Duodenal mucosa (tissue), 2 donors: ENCODE measurements around the gene PEPD.
A peak's percentile ranks its signal among the peaks of the same experiment; 100 is the strongest.

Experiments
- H3K27ac ChIP-seq: one replicate; pipeline ENCODE4 v1.7.0; 2013; ENCODE audit warnings: low read depth, low read length
- H3K27me3 ChIP-seq, 2 donors: one replicate each; pipeline ENCODE4 v1.7.0; 2013; ENCODE audit warnings: low read length in 2 of 2, control low read depth in 1 of 2; ENCODE audit not compliant: insufficient read depth in 2 of 2, control insufficient read depth in 1 of 2
- H3K36me3 ChIP-seq, 2 donors: one replicate each; pipeline ENCODE4 v1.7.0; 2013; ENCODE audit warnings: low read length in 2 of 2, control low read depth in 1 of 2; ENCODE audit not compliant: insufficient read depth in 2 of 2, control insufficient read depth in 1 of 2
- H3K4me1 ChIP-seq, 2 donors: one replicate each; pipeline ENCODE4 v1.7.0; 2013; ENCODE audit warnings: low read length in 2 of 2, control low read depth in 1 of 2; ENCODE audit not compliant: insufficient read depth in 2 of 2, control insufficient read depth in 1 of 2
- H3K4me3 ChIP-seq, 2 donors: one replicate each; pipeline ENCODE4 v1.7.0; 2013; ENCODE audit warnings: low read length in 2 of 2, low read depth in 1 of 2
- H3K9ac ChIP-seq, 2 donors: one replicate each; pipeline ENCODE4 v1.7.0; 2013; ENCODE audit warnings: low read length in 2 of 2, low read depth in 1 of 2
- H3K9me3 ChIP-seq, 2 donors: one replicate each; pipeline ENCODE4 v1.7.0; 2013; ENCODE audit warnings: low read length in 2 of 2, control low read depth in 1 of 2; ENCODE audit not compliant: control insufficient read depth in 1 of 2

PEPD gene

DNA sequence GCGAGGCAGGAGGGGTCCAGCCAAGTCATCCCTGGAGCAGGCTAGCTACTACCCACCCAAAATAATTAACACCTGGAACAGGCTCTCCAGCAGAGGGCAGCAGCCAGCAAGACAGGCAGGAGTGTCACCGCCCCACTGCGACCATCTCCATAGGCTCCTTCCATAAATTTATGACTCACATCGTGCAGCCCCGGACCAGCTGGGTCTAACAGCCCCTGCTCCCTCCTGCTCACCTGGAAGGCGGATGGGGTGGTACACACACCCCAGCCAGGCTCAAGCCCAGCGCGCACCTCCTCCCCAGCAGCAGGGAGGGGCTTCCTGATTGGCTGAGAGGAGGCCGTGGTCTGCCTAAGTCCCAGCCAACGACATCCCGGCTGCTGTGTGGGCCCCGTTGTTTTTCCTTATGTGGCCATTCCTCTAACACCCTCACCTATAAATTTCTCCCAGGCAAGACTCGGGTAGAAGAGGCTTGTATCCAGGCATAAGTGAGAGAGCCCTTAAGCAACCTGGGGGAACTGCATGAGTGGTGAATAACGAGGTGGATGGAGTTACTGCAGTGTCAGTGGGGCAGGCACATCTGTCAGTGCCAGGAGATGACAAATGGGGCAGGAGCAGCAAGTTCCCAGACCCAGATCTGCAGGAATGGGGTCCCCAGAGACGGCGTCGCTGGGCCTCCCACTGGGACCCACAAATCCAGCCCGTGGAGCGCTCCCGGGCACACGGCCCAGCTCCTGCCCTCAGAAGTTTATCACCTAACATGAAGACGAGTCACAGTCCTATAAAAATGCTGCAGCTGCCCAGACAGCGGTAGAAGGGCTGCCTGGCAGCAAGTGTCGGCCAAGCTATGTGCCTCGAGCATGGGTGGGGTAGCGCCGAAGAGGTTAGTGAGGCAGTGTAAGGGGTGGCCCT is 105.0 kb downstream of the PEPD start:
- peaks cover 3 to 6% of the 10 kb centered on the region in 2 donors for H3K36me3 ChIP-seq
- H3K27me3 ChIP-seq, result no peaks in the 10 kb centered on the region
- no peak overlapping the region for H3K27ac ChIP-seq
- H3K4me1 ChIP-seq, result peaks cover 0 to 7% of the 10 kb centered on the region in 2 donors
- no peaks in the 10 kb centered on the region for H3K9me3 ChIP-seq
- H3K4me3 ChIP-seq, result peak overlapping the region in 1 of 2 donors; percentile 10
- no peak overlapping the region for H3K9ac ChIP-seq

DNA sequence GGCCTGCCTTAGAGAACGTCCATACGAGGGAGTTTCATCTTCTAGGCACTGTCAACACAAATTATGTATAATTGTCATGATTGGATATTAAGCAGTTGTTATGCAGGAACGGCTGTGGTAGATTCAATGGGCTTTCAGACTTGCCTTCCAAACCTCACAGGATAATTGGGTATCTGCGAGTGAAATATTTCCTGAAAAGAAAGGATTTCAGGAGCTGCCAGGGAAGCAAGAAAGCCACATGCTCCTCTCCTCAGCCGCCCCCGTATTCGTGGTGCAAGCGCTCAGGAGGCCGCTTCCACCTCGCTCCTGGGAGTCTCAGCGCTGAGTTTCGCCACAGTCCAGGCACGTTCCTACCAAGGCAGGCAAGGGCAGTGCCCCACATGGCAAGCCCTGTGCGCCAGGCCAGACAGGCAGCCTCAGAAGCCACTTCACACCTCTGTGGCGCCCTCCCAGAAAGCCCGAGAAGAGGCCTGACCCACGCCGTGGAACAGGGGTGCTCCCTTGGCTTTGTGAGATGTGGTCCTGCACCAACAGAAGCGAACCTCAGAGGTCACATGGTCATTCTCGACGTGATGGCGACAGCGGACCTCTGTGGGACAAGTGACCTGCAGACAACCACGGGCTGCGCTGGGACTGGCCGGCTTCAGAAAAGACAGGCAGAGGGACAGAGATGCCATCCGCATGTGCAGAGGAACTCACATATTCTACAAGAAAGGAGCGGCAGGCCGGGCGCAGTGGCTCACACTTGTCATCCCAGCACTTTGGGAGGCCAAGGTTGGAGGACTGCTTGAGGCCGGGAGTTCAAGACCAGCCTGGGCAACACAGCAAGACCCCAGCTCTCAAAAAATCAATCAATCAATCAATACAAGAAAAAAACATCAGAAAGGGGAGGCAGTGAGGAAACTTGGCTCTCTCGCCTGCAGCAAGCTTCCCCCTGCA is 106.7 kb downstream of the PEPD start:
- Histone ChIP-seq H3K9me3 (no peaks in the 10 kb centered on the region), H3K4me3 (no peak overlapping the region), H3K27ac (no peak overlapping the region), H3K36me3 (peaks cover 6 to 14% of the 10 kb centered on the region in 2 donors), H3K4me1 (peaks cover 0 to 7% of the 10 kb centered on the region in 2 donors), H3K27me3 (no peaks in the 10 kb centered on the region), H3K9ac (no peak overlapping the region)

DNA sequence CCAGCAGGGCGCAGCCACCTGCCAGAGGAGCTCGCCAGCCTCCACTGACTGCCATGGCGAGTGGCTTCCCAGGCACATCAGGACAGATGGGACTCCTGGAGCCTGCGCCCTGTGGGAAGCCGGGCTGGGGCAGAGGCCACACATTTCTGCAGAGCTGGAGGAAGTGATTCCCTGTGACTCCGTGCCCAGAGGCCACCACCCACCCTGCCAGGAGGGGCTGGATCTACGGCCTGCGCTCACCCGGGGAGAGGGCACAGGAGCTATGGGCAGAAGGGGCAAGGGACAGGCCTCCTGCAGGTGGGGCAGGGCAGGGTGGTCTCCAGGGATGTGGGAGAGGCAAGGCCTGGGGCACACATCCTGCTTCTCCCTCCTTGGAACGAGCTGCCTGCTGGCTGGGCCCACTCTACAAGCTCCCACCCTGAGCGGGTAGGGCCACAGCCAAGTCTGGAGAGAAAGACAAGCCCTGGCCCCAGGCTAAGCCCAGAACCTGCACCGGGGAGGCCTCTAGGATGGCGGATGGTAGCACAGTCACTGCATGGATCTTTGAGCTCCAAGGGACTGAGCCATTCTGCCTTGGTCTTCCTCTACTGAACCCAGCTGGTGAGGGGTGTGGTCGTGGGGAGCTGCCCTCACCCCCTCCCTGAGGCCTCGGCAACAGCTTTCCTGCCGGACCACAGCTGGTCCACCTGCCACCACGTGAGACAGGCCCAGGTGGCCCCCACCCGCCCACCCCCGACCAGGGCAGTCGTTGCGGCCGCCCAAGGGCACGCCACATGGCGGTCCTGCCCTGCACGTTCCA is 107.5 kb downstream of the PEPD start:
- Histone ChIP-seq H3K9ac (no peak overlapping the region), H3K4me1 (peaks cover 0 to 7% of the 10 kb centered on the region in 2 donors), H3K4me3 (no peak overlapping the region), H3K36me3 (peaks cover 3 to 16% of the 10 kb centered on the region in 2 donors), H3K27me3 (no peaks in the 10 kb centered on the region), H3K9me3 (no peaks in the 10 kb centered on the region), H3K27ac (no peak overlapping the region)

DNA sequence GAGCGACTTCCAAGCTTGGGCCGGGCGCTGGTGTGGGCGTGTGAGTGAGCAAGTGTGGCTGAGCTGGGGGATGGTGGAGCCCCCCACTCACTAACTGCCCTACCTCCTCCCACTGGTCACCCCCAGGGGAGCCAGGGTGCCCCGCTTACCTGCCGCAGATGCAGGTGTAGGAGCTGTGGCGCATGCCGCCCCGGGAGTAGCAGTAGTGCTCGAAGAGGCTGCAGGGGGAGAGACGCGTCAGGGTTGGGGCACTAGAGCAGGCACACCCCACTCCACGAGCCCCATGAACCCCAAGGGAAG is 108.2 kb downstream of the PEPD start:
- no peaks in the 10 kb centered on the region for H3K27me3 ChIP-seq
- H3K9ac ChIP-seq, result no peak overlapping the region
- peaks cover 0 to 7% of the 10 kb centered on the region in 2 donors for H3K4me1 ChIP-seq
- H3K36me3 ChIP-seq, result peaks cover 3 to 16% of the 10 kb centered on the region in 2 donors
- no peak overlapping the region for H3K4me3 ChIP-seq
- H3K27ac ChIP-seq, result no peak overlapping the region
- H3K9me3 ChIP-seq, result no peaks in the 10 kb centered on the region

DNA sequence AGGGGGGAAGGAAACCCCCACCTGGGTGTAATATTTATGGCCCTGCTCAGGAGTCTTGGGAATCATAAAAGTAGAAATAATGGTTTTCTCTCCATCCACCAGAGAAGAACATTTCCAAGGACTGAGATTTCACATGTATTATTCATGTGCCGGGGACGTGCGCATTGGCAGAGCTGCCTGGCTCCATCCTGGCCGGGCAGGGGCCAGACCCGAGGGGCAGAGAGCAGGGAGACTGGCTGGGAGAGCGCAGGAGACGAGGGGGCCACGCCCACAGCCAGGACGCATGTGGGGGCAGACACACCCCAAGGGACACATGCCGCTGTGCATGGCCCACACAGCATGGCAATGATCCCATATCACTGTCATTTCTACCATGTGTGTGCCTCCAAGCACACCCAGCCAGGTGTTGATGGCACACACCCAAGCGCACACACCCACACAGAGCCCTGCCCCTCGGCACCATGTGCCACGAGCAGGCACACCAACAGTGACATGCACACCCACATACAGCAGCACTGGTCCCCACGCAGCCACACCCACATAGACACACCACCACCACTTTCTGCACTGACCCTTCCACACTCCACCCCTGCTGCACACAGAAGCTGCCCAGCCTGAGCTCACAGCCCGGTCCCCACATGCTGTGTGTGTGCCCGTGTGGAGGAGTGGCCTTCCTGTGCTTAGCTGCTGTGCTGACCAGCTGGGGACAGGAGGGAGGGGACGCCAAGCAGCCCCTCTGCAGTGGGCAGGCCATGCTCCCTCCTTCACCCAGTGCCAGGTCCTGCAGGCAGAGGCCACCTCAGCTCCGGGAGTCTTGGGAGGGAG is 108.8 kb downstream of the PEPD start:
- no peak overlapping the region for H3K9ac ChIP-seq
- H3K36me3 ChIP-seq, result peaks cover 3 to 16% of the 10 kb centered on the region in 2 donors
- no peaks in the 10 kb centered on the region for H3K9me3 ChIP-seq
- no peak overlapping the region for H3K27ac ChIP-seq
- H3K4me3 ChIP-seq, result no peak overlapping the region
- H3K4me1 ChIP-seq, result peaks cover 0 to 7% of the 10 kb centered on the region in 2 donors
- H3K27me3 ChIP-seq, result no peaks in the 10 kb centered on the region

DNA sequence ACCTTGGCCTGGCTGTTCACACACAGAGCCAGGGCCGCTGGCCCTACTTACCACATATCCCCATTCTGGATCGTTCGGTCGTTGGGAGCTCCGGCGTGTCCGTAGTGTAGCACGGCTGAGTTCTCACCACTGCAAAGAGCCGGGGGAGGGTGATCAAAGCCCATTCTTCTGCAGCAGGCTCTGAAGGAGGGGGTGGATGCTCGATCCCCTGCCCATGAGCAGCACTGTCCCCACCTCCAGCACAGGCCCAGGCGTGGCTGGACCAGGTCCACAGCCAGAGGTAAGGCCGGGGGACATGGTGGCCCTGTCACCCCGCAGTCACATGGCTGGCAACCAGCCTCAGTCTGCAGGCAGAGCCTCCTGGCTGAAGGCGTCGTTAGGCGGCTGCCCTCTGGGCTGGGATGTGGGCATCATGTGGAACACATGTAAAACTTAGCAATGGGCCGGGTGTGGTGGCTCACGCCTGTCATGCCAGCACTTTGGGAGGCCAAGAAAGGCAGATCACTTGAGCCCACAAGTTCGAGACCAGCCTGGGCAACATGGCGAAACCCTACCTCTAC is 109.9 kb downstream of the PEPD start:
- H3K27me3 ChIP-seq, result no peaks in the 10 kb centered on the region
- H3K9ac ChIP-seq, result no peak overlapping the region
- H3K27ac ChIP-seq, result no peak overlapping the region
- no peaks in the 10 kb centered on the region for H3K9me3 ChIP-seq
- H3K36me3 ChIP-seq, result peaks cover 3 to 16% of the 10 kb centered on the region in 2 donors
- peaks cover 0 to 8% of the 10 kb centered on the region in 2 donors for H3K4me1 ChIP-seq
- H3K4me3 ChIP-seq, result no peak overlapping the region

DNA sequence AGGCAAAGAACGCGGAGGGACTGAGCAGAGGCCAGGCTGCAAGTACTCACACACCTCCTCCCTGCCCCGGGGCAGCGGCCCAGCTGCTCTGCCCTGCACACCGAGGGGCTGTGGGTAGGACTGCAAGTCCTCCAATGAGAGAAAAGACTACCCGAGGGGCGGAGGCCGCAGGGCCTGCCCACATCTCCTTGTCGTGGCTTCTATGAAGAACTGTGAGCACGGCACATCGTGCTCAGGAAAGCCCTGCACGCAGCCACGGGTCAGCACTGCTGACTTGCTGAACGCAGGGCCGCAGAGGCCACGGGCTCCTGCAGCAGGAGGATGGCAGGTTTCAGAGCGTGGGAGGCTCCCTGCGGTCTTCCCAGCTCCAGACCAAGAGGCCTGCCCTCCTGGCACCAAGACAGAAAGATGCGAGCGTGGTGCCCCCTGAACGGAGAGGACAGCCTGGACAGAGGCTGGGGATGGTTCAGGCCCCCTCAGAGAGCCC is 110.6 kb downstream of the PEPD start:
- H3K9ac ChIP-seq, result no peak overlapping the region
- H3K4me3 ChIP-seq, result no peak overlapping the region
- H3K27me3 ChIP-seq, result no peaks in the 10 kb centered on the region
- no peak overlapping the region for H3K27ac ChIP-seq
- H3K4me1 ChIP-seq, result peaks cover 0 to 12% of the 10 kb centered on the region in 2 donors
- H3K9me3 ChIP-seq, result no peaks in the 10 kb centered on the region
- peaks cover 3 to 16% of the 10 kb centered on the region in 2 donors for H3K36me3 ChIP-seq

DNA sequence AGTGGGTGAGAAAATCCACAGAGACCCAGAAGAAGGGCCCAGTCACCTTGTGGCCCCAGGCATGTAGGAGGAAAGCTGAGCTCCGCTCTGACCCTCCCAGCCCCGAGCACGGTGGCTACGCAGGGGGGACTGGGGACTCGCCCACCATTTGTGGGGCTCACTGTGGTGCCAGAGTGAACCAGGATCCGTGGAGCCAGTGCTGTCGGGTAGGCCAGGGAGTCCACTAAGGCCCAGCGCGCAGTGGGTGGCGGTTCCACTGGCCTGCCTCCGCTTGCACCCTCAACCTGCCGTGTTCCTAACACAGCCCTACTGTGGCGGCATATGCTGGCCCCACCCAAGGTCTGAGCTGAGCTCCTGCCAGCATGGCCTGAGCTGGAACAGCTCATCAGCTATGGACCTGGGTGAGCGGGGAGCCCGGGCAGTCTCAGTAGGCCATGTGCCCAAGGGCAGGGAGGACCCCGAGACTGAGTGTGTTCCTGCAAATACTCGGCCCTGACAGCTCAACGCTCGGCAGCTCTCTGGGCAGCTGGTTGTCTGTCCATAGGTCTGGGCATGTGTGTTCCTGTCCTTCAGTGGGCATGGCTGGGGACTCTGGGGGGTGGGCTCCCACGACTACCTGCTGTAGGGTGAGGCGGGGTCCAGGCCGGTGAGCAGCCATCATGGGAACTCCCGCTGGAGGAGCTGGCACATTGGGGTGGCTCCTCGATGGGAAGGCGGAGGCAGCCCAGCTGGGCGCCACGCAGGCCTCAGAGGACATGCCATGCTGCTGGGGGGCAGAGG is 111.5 kb downstream of the PEPD start:
- H3K27ac ChIP-seq, result no peak overlapping the region
- no peaks in the 10 kb centered on the region for H3K9me3 ChIP-seq
- H3K4me3 ChIP-seq, result no peak overlapping the region
- H3K4me1 ChIP-seq, result peaks cover 0 to 16% of the 10 kb centered on the region in 2 donors
- H3K36me3 ChIP-seq, result peaks cover 0 to 19% of the 10 kb centered on the region in 2 donors
- no peaks in the 10 kb centered on the region for H3K27me3 ChIP-seq
- H3K9ac ChIP-seq, result no peak overlapping the region
